Measurements from ENCODE around the gene SWT1. TPM values are rescaled to one million over a fixed set of nuclear protein-coding genes. Genes with fewer than 3 reads are reported as not detected.
A peak's percentile ranks its signal among the peaks of the same experiment; 100 is the strongest.
"Not testable (repeated sequence)": the region's sequence is repeated elsewhere in the genome, so short reads cannot be mapped to it uniquely, and the experiment has no call there.

The SWT1 gene
- total and polyA plus RNA-seq, 4 experiments from 2014 or later: 5.8 to 10.6 (median 7.8) TPM

DNA sequence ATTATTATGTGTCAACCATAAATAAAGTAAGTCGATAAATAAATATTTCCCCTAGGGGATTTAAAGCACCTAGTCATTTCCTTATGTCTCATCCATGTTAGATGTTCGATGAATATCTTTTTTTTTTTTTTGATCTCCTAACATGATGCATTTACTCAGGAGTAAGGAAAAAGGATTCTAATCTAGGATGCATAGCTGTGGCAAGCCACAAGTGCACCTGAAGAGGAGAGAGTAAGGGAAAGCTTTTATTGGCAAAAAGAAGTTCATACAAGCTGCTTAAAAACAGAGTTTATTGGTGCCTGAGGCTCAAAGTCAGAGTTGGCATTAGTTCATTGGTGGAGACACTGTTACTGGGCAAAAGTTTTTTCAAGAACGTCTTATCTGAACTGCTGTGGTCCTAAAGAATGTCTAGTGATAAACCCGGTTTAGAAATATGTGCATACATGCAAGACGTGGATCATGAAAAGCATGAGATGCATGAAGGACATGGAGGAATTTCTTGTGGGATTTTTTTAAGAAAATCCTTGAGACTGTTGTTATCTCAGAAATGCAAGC lies 51.7 kb downstream of the SWT1 start:
- no peak for DNase-seq
- Histone ChIP-seq H3K27ac (ENCODE audit: low read depth, low read length) (no peak overlapping the region), H3K27me3 (ENCODE audit: insufficient read depth, low read length) (no peaks in the 10 kb centered on the region), H3K4me1 (ENCODE audit: insufficient read depth, low read length) (no peaks in the 10 kb centered on the region), H3K36me3 (ENCODE audit: insufficient read depth, low read length) (no peaks in the 10 kb centered on the region), H3K9me3 (ENCODE audit: control insufficient read depth in 1 of 2, low read length in 2 of 2) (no peaks in the 10 kb centered on the region), H3K4me3 (ENCODE audit: low read length in 2 of 2) (no peak overlapping the region)
- H3K27ac Mint-ChIP-seq: no peak overlapping the region
- H3K9me3 Mint-ChIP-seq: peaks cover 0 to 19% (median 7%) of the 10 kb centered on the region in 8 donors
- no peaks in the 10 kb centered on the region for H3K27me3 Mint-ChIP-seq
- ChIA-PET CTCF (ENCODE audit: partially characterized antibody) (interaction anchor here (0.5 kb wide), 1 partner anchor 350 kb away, joined by 4 read pairs; no protein-coding TSS in a partner anchor), POLR2A (ENCODE audit: partially characterized antibody) (no interaction called here)
- H3K36me3 Mint-ChIP-seq: peaks cover 28 to 37% of the 10 kb centered on the region in 2 donors
- no peaks in the 10 kb centered on the region for H3K4me1 Mint-ChIP-seq
- intact Hi-C loops (cut with micrococcal nuclease): no loop called here
- no peak overlapping the region for H3K4me3 Mint-ChIP-seq

DNA sequence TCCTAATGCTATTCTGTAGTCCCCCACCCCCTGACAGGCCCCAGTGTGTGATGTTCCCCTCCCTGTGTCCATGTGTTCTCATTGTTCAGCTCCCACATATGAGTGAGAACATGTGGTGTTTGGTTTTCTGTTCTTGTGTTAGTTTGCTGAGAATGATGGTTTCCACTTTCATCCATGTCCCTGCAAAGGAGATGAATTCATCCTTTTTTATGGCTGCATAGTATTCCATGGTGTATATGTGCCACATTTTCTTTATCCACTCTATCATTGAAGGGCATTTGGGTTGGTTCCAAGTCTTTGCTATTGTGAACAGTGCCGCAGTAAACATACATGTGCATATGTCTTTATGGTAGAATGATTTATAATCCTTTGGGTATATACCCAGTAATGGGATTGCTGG lies 52.4 kb downstream of the SWT1 start:
- H3K4me1 Mint-ChIP-seq; H3K27me3 ChIP-seq (ENCODE audit: insufficient read depth, low read length); H3K4me3 Mint-ChIP-seq; DNase-seq; H3K27ac ChIP-seq (ENCODE audit: low read depth, low read length); H3K36me3 ChIP-seq (ENCODE audit: insufficient read depth, low read length); POLR2A ChIA-PET (ENCODE audit: partially characterized antibody); intact Hi-C loops (cut with micrococcal nuclease); H3K4me1 ChIP-seq (ENCODE audit: insufficient read depth, low read length); H3K4me3 ChIP-seq (ENCODE audit: low read length in 2 of 2); CTCF ChIA-PET (ENCODE audit: partially characterized antibody); H3K27ac Mint-ChIP-seq; H3K9me3 ChIP-seq (ENCODE audit: control insufficient read depth in 1 of 2, low read length in 2 of 2); H3K27me3 Mint-ChIP-seq: not testable (repeated sequence)
- peaks cover 0 to 19% (median 7%) of the 10 kb centered on the region in 8 donors for H3K9me3 Mint-ChIP-seq
- peaks cover 28 to 41% of the 10 kb centered on the region in 2 donors for H3K36me3 Mint-ChIP-seq

DNA sequence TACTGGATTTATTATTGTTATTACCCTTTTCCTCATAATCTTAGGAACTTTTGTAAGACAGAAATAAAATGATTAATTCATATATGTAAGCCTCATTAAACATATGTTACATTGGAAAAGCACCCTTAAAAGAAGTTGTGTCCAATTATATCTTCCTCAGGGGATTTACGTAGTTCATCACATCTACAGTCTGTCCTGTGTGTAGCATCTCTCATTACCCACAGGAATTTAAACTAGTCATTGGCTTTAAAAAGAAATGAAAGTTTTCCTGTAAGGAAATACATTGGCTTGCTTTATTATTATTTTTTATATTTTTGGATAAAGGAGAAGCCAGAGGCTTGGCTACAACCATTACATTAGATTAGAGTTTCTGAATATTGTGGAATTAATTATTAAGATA lies 56.1 kb downstream of the SWT1 start:
- no peak for DNase-seq
- CTCF ChIA-PET (ENCODE audit: partially characterized antibody): no interaction called here
- intact Hi-C loops (cut with micrococcal nuclease): no loop called here
- H3K36me3 Mint-ChIP-seq: peaks cover 30 to 42% of the 10 kb centered on the region in 2 donors
- H3K27me3 ChIP-seq (ENCODE audit: insufficient read depth, low read length): no peaks in the 10 kb centered on the region
- H3K9me3 ChIP-seq (ENCODE audit: control insufficient read depth in 1 of 2, low read length in 2 of 2): no peaks in the 10 kb centered on the region
- peaks cover 0 to 19% (median 7%) of the 10 kb centered on the region in 8 donors for H3K9me3 Mint-ChIP-seq
- POLR2A ChIA-PET (ENCODE audit: partially characterized antibody): no interaction called here
- no peak overlapping the region for H3K27ac ChIP-seq (ENCODE audit: low read depth, low read length)
- no peak overlapping the region for H3K4me3 Mint-ChIP-seq
- H3K4me3 ChIP-seq (ENCODE audit: low read length in 2 of 2): no peak overlapping the region
- no peaks in the 10 kb centered on the region for H3K27me3 Mint-ChIP-seq
- H3K36me3 ChIP-seq (ENCODE audit: insufficient read depth, low read length): no peaks in the 10 kb centered on the region
- H3K4me1 Mint-ChIP-seq: no peaks in the 10 kb centered on the region
- H3K27ac Mint-ChIP-seq: no peak overlapping the region
- no peaks in the 10 kb centered on the region for H3K4me1 ChIP-seq (ENCODE audit: insufficient read depth, low read length)

DNA sequence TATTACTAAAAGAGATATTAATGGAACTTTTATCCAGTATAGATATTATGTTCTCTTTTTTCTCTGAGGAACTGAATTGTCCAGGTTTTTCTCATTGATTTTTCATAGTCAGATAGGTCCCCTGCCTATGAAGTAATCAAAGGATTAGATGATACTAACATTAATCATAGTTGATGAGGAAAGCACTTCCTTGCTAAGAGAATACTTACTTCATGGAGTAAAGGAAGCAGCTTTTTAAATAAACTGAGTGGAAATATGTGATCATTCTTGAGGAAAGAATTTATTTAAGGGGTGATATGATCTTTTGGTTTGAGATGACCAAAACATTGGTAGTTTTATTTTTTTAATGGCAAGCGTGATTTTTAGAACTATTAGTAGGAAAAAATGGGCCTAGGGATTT lies 58.9 kb downstream of the SWT1 start:
- H3K36me3 ChIP-seq (ENCODE audit: insufficient read depth, low read length): no peaks in the 10 kb centered on the region

DNA sequence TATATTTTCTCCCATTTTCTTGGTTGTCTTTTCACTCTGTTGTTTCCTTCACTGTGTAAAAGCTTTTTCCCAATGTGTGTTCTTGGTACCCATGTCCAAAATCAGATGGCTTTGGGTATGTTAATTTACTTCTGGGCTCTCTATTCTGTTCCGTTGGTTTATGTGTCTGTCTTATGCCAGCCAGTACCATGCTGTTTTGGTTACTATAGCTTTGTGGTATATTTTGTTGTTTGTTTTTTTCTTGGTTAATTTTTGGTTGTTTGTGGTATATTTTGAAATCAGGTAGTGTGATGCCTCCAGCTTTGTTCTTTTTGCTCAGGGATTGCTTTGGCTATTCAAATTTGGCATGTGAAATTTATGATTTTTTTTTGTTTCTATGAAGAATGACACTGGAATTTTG lies 67.2 kb downstream of the SWT1 start:
- CTCF ChIA-PET (ENCODE audit: partially characterized antibody): interaction anchor here (1.3 kb wide), 1 partner anchor 445 kb away, joined by 3 read pairs; no protein-coding TSS in a partner anchor
- peaks cover 0 to 6% (median 2%) of the 10 kb centered on the region in 8 donors for H3K9me3 Mint-ChIP-seq
- H3K36me3 ChIP-seq (ENCODE audit: insufficient read depth, low read length): no peaks in the 10 kb centered on the region
- no peaks in the 10 kb centered on the region for H3K4me1 Mint-ChIP-seq
- DNase-seq: no peak
- H3K27me3 Mint-ChIP-seq: no peaks in the 10 kb centered on the region
- H3K4me3 ChIP-seq (ENCODE audit: low read length in 2 of 2): no peak overlapping the region
- no peaks in the 10 kb centered on the region for H3K27me3 ChIP-seq (ENCODE audit: insufficient read depth, low read length)
- H3K27ac Mint-ChIP-seq: no peak overlapping the region
- intact Hi-C loops (cut with micrococcal nuclease): no loop called here
- peaks cover 31 to 56% of the 10 kb centered on the region in 2 donors for H3K36me3 Mint-ChIP-seq
- POLR2A ChIA-PET (ENCODE audit: partially characterized antibody): no interaction called here
- no peaks in the 10 kb centered on the region for H3K4me1 ChIP-seq (ENCODE audit: insufficient read depth, low read length)
- no peaks in the 10 kb centered on the region for H3K9me3 ChIP-seq (ENCODE audit: control insufficient read depth in 1 of 2, low read length in 2 of 2)
- no peak overlapping the region for H3K27ac ChIP-seq (ENCODE audit: low read depth, low read length)
- H3K4me3 Mint-ChIP-seq: no peak overlapping the region

More for the DNA sequence above, 58.9 kb downstream of the SWT1 start:
- ChIA-PET CTCF (ENCODE audit: partially characterized antibody) (no interaction called here), POLR2A (ENCODE audit: partially characterized antibody) (no interaction called here)
- H3K27me3 Mint-ChIP-seq: no peaks in the 10 kb centered on the region
- Histone ChIP-seq H3K9me3 (ENCODE audit: control insufficient read depth in 1 of 2, low read length in 2 of 2) (no peaks in the 10 kb centered on the region), H3K4me3 (ENCODE audit: low read length in 2 of 2) (no peak overlapping the region), H3K4me1 (ENCODE audit: insufficient read depth, low read length) (no peaks in the 10 kb centered on the region), H3K27ac (ENCODE audit: low read depth, low read length) (no peak overlapping the region), H3K27me3 (ENCODE audit: insufficient read depth, low read length) (no peaks in the 10 kb centered on the region)
- H3K9me3 Mint-ChIP-seq: peaks cover 0 to 7% (median 2%) of the 10 kb centered on the region in 8 donors
- intact Hi-C loops (cut with micrococcal nuclease): no loop called here
- peaks cover 11 to 20% of the 10 kb centered on the region in 2 donors for H3K36me3 Mint-ChIP-seq
- H3K4me3 Mint-ChIP-seq: no peak overlapping the region
- DNase-seq: no peak
- H3K4me1 Mint-ChIP-seq: no peaks in the 10 kb centered on the region
- no peak overlapping the region for H3K27ac Mint-ChIP-seq

DNA sequence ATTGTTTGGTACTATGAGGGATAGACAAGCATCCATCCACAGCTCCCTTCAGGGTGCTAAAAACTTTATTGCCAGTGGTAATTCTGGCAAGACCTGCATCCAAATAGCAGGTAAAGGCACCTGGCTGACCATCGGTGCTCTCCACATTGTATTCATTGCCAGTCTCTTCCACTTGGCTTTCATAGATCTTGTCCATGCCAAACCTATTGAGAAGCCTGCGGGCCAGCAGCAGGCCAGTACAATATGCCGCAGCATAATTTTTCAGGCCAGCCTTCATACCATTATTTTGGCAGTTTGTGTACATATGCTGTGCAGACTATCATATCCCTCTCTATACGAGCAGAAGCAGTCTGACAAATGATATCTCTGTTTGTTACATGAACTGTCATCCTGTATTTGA lies 70.2 kb downstream of the SWT1 start:
- POLR2A ChIA-PET (ENCODE audit: partially characterized antibody): no interaction called here
- Histone ChIP-seq H3K36me3 (ENCODE audit: insufficient read depth, low read length) (no peaks in the 10 kb centered on the region), H3K27me3 (ENCODE audit: insufficient read depth, low read length) (no peaks in the 10 kb centered on the region), H3K27ac (ENCODE audit: low read depth, low read length) (no peak overlapping the region), H3K9me3 (ENCODE audit: control insufficient read depth in 1 of 2, low read length in 2 of 2) (no peaks in the 10 kb centered on the region), H3K4me3 (ENCODE audit: low read length in 2 of 2) (no peak overlapping the region), H3K4me1 (ENCODE audit: insufficient read depth, low read length) (no peaks in the 10 kb centered on the region)
- Mint-ChIP-seq H3K27ac (no peak overlapping the region), H3K27me3 (no peaks in the 10 kb centered on the region), H3K4me1 (peaks cover 0 to 1% (median 0%) of the 10 kb centered on the region in 4 donors), H3K4me3 (no peak overlapping the region), H3K36me3 (peaks cover 24 to 54% of the 10 kb centered on the region in 2 donors), H3K9me3 (peaks cover 0 to 6% (median 2%) of the 10 kb centered on the region in 8 donors)
- CTCF ChIA-PET (ENCODE audit: partially characterized antibody): interaction anchor here (1.0 to 1.1 kb wide), 2 partner anchors 11 to 443 kb away, joined by 4 read pairs; no protein-coding TSS in a partner anchor
- intact Hi-C loops (cut with micrococcal nuclease): no loop called here
- no peak for DNase-seq

DNA sequence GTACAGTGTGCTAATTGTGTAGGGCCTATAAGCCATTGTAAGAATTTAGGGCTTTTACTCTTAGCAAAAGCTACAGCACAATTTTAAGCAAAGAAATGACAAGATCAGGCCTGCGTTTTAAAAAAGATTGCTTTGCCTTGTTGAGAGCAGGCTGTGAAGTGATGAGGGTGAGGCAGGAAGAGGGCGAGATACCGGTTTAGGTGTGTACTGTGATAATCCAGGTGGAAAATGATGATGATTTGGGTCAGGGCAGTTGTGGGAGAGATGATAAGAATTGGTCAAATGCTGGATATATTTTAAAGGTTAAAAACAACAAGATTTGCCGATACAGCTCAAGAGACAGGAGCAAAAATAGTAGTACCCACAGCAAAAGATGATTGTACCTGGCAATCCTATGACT lies 72.0 kb downstream of the SWT1 start:
- Mint-ChIP-seq H3K27me3 (no peaks in the 10 kb centered on the region), H3K9me3 (peaks cover 0 to 6% (median 1%) of the 10 kb centered on the region in 8 donors), H3K36me3 (peaks cover 17 to 45% of the 10 kb centered on the region in 2 donors), H3K4me1 (peaks cover 0 to 1% (median 0%) of the 10 kb centered on the region in 4 donors), H3K4me3 (no peak overlapping the region), H3K27ac (peak overlapping the region in 1 of 7 donors; percentile 7)
- no peaks in the 10 kb centered on the region for H3K4me1 ChIP-seq (ENCODE audit: insufficient read depth, low read length)
- CTCF ChIA-PET (ENCODE audit: partially characterized antibody): no interaction called here
- H3K27me3 ChIP-seq (ENCODE audit: insufficient read depth, low read length): no peaks in the 10 kb centered on the region
- H3K27ac ChIP-seq (ENCODE audit: low read depth, low read length): no peak overlapping the region
- DNase-seq: no peak
- no peaks in the 10 kb centered on the region for H3K36me3 ChIP-seq (ENCODE audit: insufficient read depth, low read length)
- no peak overlapping the region for H3K4me3 ChIP-seq (ENCODE audit: low read length in 2 of 2)
- POLR2A ChIA-PET (ENCODE audit: partially characterized antibody): no interaction called here
- intact Hi-C loops (cut with micrococcal nuclease): no loop called here
- no peaks in the 10 kb centered on the region for H3K9me3 ChIP-seq (ENCODE audit: control insufficient read depth in 1 of 2, low read length in 2 of 2)
